Upper lobe of left lung (tissue), 4 donors: ENCODE results near the gene EFCAB5.

Experiments
- POLR2A ChIP-seq, 4 donors: fragments of 450-650 bp; IDR thresholded peaks; one replicate each; pipeline ENCODE4 v1.5.1; 2016 to 2017; ENCODE audit warnings: antibody characterized with exemption in 4 of 4, mild to moderate bottlenecking in 2 of 4
- POLR2AphosphoS5 ChIP-seq, 2 donors: sonication (generic); formaldehyde crosslinking; IDR thresholded peaks; one replicate each; pipeline ENCODE4 v1.5.1; 2017; ENCODE audit warnings: antibody characterized with exemption in 2 of 2
- TF ChIP-seq, protein P1 (sequence below), 6 experiments: fragments of 450-650 bp in 4 of 6; fragments of 200-600 bp in 2 of 6; sonication (generic) in 2 of 6; IDR thresholded peaks; one replicate each; pipeline ENCODE4 v1.5.1; 2016 to 2019; ENCODE audit warnings: antibody characterized with exemption in 6 of 6

DNA sequence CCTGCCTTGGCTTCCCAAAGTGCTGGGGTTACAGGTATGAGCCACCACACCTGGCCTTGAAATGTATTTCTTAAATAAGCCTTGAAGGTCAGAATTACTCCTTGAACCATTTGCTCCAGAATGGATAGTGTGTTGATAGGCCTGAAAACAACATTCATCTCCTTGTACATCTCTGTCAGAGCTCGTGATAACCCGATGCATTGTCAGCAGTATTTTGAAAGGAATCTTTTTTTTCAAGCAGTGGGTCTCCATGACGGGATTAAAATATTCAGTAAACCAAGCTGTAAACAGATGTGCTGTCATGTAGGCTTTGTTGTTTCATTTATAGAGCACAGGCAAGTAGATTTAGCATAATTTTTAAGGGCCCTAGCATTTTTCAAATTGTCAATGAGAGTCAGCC is 191.8 kb downstream of the EFCAB5 start:
- no peak for TF ChIP-seq POLR2AphosphoS5 (IDR thresholded peaks at IDR 0.05)
- TF ChIP-seq, protein P1, sequence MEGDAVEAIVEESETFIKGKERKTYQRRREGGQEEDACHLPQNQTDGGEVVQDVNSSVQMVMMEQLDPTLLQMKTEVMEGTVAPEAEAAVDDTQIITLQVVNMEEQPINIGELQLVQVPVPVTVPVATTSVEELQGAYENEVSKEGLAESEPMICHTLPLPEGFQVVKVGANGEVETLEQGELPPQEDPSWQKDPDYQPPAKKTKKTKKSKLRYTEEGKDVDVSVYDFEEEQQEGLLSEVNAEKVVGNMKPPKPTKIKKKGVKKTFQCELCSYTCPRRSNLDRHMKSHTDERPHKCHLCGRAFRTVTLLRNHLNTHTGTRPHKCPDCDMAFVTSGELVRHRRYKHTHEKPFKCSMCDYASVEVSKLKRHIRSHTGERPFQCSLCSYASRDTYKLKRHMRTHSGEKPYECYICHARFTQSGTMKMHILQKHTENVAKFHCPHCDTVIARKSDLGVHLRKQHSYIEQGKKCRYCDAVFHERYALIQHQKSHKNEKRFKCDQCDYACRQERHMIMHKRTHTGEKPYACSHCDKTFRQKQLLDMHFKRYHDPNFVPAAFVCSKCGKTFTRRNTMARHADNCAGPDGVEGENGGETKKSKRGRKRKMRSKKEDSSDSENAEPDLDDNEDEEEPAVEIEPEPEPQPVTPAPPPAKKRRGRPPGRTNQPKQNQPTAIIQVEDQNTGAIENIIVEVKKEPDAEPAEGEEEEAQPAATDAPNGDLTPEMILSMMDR (IDR thresholded peaks at IDR 0.05), result no peak
- no peak for TF ChIP-seq POLR2A (IDR thresholded peaks at IDR 0.05)
